GM18517 (cell line): ENCODE results near the gene APH1A.
A peak's percentile ranks its signal among the peaks of the same experiment; 100 is the strongest.
"Not testable (repeated sequence)": the region's sequence is repeated elsewhere in the genome, so short reads cannot be mapped to it uniquely, and the experiment has no call there.

Experiments used
- ATAC-seq: cut with Tn5 transposase; IDR thresholded peaks from one replicate; pipeline ENCODE4 v1.9.1; 2021; ENCODE audit warnings: mild to moderate bottlenecking, moderate library complexity; ENCODE audit not compliant: unreplicated experiment

Gene APH1A

DNA sequence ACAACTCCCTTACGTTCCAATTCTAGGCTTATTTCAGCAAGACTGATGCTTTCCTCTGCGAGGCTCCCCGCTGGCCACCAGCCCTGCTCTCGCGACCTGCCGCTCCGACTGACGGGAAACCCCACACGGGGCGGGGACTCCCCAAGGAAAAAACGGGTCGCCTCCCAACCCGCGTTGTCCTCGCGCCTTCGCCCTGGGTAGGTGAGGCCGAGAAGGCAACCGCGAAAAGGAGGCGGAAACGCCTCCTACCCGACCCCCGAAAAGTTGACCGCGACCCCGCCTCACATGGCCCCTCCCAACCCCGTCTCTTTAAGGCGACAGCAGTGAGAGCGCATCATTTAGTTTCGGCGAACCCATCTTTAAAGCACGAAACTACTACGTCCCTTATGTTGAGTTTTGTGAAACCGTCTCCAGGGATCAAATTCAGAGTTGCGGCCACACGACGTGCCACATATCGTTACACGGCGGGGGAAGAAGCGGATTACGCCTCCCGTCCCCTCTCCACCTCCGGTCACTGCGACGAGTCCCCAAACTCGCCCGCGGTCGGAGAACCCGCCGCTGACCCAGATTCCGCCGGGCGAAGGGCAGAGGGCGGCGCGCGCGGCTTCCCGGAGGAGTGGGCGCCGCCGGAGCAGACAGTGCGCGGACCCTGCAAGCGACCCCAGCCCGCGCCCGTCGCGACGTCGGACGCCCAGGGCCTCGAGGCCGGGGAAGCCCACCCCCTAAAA, 34.1 kb downstream of the APH1A start:
- ATAC-seq, result peak; percentile 39

DNA sequence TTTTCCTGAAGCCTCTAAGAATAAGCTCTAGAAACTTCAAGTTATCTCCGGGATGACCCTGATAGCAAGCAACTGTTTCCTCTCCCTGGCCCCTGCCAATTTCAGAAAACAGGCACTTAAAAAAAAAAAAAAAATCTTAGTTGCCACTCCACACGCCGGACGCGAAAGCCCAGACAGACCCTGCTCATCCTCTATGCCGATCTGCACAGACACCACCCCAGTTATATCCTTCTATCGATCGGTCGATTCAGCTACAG, 34.6 kb downstream of the APH1A start:
- ATAC-seq, result no peak

DNA sequence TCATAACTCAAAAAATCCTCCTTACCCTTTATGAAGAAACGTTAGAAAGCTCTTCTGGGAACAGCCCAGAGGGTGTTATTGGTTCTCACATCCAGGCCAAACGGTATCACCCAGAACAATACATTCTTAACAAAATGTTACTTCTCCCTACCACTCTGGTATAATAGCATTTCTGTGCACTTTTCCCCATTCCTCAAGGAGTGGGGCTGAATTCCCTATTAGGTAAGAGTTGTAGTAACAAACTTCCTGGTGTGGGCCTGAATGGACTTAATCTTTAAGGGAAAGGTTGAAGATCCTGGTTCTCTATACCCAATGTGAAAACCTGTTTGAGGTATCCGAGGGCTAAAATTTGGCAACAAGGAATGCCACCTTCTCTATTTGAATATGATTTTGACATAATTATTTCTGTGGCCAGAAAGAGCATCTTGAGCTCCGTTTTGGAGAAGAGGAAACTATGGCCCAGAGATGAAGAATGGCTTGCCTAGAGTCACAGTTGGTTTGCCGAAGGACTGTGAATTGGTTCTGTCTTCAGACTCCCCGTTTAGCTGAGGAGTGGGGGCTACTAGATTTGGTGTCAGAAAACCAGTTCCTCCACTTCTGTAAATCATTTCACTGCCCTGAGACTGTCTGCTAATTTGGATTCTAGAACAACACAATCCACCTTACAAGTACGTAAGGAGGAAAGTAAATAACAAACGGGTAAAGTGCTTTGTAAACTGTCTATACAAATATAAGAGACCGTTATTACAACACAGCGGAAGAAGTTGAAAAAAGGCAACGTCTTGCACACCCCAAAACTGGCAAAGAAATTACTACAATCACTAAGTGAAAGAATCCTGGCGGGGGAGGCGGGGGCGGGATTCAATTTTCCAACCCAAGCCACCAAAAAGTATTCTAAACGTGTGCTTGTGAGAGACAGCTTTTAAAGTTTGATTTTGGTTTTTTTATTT, 35.2 kb downstream of the APH1A start:
- ATAC-seq, result no peak

DNA sequence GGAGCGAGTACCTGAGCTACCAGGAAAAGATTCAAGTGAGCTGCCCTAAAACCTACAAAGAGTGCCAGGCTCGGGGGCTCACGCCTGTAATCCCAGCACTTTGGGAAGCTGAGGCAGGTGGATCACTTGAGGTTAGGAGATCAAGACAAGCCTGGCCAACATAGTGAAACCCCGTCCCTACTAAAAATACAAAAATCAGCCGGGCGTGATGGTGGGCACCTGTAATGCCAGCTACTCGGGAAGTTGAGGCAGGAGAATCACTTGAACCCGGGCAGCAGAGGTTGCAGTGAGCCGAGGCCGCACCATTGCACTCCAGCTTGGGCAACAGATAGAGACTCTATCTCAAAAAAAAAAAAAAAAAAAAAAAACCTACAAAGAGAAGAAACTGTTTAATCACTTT, 35.9 kb downstream of the APH1A start:
- ATAC-seq, result not testable (repeated sequence)

DNA sequence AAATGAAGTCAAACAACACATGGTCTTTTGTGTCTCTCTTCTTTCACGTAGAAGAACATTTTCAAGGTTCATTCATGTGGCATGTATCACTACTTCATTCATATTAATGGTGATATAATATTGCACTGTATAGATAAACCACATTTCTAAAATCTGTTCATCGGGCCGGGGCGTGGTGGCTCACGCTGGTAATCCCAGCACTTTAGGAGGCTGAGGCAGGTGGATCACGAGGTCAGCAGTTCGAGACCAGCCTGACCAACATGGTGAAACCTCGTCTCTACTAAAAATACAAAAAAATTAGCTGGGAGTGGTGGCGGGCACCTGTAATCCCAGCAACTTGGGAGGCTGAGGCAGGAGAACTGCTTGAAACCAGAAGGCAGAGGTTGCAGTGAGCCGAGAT, 40.6 kb downstream of the APH1A start:
- ATAC-seq, result not testable (repeated sequence)

DNA sequence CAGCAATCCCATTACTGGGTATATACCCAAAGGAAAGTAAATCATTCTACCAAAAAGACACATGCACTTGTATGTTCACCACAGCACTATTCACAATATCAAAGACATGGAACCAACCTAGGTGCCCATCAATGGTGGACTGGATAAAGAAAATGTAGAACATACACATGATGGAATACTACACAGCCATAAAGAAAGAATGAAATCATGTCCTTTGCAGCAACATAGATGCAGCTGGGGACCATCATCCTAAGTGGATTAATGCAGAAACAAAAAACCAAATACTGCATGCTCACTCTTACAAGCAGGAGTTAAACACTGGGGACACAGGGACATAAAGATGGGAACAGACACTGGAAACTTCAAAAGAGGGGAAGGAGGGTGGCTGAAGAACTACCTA, 41.6 kb downstream of the APH1A start:
- ATAC-seq, result no peak

DNA sequence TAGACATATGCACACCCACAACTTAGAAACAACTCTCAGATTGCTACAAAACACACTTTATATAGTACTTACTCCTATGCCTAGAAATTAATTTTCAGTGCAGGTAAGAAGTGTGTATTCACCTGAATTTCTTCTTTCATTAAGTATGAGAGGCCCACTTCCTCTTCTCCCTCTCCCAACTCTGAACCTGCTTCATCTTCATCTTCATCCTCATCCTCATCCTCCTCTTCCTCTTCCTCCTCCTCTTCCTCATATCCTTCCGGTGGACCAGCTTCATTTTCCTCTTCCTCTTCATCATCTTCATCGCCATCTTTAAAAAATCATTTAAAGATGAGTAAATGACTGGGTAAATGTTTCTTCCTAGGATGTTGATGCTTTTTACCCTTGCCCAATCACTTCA, 42.3 kb downstream of the APH1A start:
- no peak for ATAC-seq

DNA sequence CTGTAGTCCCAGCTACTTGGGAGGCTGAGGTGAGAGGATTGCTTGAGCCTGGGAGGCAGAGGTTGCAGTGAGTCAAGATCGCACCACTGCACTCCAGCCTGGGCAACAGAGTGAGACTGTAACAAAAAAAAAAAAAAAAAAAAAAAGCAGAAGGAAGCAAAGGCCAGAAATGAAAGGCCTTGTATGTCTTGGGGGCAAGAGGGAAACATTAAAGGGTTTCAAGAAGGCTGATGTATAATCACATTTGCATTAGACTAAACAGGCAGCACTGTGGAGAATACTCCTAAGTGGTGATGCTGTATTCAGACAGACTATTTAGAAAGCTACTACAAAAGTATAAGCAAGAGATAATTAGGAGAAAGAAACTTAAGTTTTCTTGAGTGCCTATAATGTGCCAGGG, 43.3 kb downstream of the APH1A start:
- ATAC-seq, result no peak

DNA sequence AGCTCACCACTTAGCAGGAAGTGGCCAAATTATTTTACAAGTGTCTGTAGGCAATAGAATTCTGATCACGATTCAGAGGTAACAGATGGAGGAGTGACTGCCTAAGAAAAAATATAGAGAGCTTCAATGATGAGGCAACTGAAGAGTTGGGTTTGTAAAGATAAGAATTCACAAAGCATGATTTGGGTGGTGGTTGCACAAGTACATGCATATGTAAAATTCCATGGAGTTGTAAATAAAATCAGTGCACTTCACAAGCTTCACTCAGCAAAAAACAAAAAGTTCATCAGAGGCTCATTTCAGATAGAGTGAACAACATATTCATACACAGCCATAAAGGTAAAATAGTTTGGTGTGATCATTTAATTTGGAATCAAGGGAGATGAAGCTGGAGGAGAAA, 43.8 kb downstream of the APH1A start:
- no peak for ATAC-seq

DNA sequence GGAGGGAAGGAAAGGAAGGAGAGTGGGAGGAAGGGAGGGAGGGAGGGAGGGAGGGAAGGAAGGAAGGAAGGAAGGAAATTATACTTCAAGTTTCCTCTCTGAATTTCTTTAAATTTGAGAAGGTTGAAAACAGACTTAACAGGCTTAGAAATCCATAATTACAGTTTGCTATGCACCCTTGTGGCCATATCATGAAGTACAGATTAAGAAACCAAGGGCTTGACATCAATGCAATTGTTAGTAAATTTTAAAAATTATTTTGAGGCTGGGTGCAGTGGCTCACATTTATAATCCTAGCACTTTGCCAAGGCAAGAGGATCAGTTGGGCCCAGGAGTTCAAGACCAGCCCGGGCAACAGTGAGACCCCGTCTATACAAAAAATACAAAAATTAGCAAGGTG, 47.3 kb downstream of the APH1A start:
- ATAC-seq, result no peak

DNA sequence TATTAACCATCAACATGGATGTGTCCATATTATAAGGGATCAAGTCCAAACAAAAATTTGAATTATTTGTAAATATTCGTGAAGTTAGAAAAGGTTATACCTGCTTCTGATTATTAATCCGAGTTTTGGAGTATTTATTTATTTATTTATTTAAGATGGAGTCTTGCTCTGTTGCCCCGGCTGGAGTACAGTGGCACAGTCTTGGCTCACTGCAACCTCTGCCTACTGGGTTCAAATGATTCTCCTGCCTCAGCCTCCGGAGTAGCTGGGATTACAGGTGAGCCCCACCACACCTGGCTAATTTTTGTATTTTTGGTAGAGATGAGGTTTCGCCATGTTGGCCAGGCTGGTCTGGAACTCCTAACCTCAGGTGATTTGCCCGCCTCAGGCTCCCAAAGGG, 53.0 kb downstream of the APH1A start:
- not testable (repeated sequence) for ATAC-seq
